ENCODE results near the gene EYA2. TPM values are rescaled to one million over a fixed set of nuclear protein-coding genes. Genes with fewer than 3 reads are reported as not detected.

The EYA2 gene
- total and polyA plus RNA-seq, 4 donors = 0.17 to 0.54 (median 0.23) TPM; not detected in 1

DNA sequence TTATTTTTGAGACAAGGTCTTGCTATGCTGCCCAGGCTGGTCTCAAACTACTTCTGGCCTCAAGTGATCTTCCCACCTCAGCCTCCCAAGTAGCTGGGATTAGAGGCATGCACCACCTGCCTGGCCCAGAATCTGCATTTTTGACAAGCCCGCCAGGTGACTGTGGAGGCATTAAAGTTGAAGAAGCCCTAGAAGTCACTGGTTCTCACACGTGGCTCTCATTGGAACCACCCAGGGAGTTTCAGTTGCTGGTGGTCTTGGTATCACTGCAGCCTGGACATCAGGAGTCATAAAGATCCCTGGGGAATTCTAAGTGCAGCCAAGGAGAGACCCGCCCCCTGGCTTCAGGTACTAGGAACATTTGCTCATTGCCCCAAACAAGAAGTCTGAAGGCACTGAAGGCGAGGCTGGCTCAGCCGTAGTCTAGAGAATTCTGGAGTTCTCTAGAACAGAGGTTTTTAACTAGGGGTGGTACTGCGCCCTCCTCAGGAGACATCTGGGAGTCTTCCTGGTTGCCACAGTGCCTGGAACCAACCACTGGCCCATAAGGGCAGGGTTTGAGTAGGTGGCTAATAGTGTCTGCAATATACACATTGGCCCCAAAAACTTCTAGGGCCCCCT, 279.1 kb downstream of the EYA2 start:
- H3K27ac ChIP-seq (ENCODE audit: low read depth in 1 of 2, low read length in 2 of 2) = no peak overlapping the region
- H3K36me3 ChIP-seq (ENCODE audit: control insufficient read depth in 4 of 4, insufficient read depth in 3 of 4, low read depth in 1 of 4, low read length in 3 of 4) = no peaks in the 10 kb centered on the region
- no peak overlapping the region for H3K4me3 ChIP-seq (ENCODE audit: low read depth in 1 of 3, low read length in 3 of 3)
- no peaks in the 10 kb centered on the region for H3K9me3 ChIP-seq (ENCODE audit: control insufficient read depth in 4 of 4, low read length in 3 of 4)
- H3K9ac ChIP-seq (ENCODE audit: low read depth in 1 of 2, low read length in 2 of 2) = no peak overlapping the region
- DNase-seq (ENCODE audit: low spot score) = no peak
- no peaks in the 10 kb centered on the region for H3K4me1 ChIP-seq (ENCODE audit: control insufficient read depth in 4 of 4, insufficient read depth in 4 of 4, low read length in 3 of 4)
- WGBS = 86% methylated on average over 6 of the region's 6 CpGs
- TF ChIP-seq FOXA2 (IDR thresholded peaks at IDR 0.05) (no peak), NR2F2 (IDR thresholded peaks at IDR 0.05) (no peak), JUND (IDR thresholded peaks at IDR 0.05) (no peak), EGR1 (IDR thresholded peaks at IDR 0.05; ENCODE audit: low read depth in 2 of 2) (no peak), GABPA (IDR thresholded peaks at IDR 0.05 in 1 of 2, conservative IDR thresholded peaks at IDR 0.05 in 1 of 2) (no peak)
- TF ChIP-seq, protein P1, sequence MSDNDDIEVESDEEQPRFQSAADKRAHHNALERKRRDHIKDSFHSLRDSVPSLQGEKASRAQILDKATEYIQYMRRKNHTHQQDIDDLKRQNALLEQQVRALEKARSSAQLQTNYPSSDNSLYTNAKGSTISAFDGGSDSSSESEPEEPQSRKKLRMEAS (IDR thresholded peaks at IDR 0.05) = no peak
- TF ChIP-seq, protein P2, sequence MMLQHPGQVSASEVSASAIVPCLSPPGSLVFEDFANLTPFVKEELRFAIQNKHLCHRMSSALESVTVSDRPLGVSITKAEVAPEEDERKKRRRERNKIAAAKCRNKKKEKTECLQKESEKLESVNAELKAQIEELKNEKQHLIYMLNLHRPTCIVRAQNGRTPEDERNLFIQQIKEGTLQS (IDR thresholded peaks at IDR 0.05) = no peak
- H3K27me3 ChIP-seq (ENCODE audit: control insufficient read depth in 4 of 4, insufficient read depth in 4 of 4, low read length in 3 of 4) = no peaks in the 10 kb centered on the region

DNA sequence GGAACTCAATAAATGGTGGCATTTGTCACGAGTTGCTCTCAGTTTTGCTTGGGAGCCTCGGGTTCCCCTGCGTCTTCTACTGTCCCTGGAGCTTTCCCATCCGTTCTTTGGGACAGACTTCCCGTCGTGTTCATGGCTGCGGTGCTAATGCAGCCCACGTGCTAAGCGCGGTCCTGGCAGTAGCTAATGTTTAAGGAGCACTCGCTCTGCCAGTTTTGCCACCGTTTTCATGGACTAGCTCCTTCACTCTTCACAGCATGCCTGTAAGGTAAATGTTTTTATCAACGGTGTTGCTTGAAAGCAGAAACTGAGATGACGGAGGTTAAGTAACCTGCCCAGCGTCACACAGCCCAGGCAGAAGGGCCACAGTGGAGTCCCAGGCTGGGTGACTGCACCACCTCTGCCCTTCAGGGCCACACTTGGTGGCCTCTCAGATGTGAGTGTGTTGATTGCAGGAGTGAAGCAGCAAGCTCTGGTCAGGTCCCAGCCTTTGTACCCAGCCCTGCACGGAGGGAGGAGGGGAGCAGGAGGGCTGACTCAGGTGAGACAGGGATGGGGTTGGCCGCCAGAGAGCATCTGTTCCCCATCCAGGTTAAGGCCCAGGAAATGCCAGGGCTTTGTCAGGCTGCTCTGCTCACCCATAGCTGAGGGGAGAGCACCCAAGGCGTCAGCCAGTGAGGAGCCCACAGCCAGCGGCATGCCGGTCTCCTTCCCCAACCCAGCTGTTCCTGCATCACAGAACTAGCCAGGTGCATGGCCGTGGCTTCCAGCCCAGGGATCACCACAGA, 280.0 kb downstream of the EYA2 start:
- Histone ChIP-seq H3K36me3 (ENCODE audit: control insufficient read depth in 4 of 4, insufficient read depth in 3 of 4, low read depth in 1 of 4, low read length in 3 of 4) (no peaks in the 10 kb centered on the region), H3K4me3 (ENCODE audit: low read depth in 1 of 3, low read length in 3 of 3) (no peak overlapping the region), H3K9me3 (ENCODE audit: control insufficient read depth in 4 of 4, low read length in 3 of 4) (no peaks in the 10 kb centered on the region), H3K9ac (ENCODE audit: low read depth in 1 of 2, low read length in 2 of 2) (no peak overlapping the region), H3K27ac (ENCODE audit: low read depth in 1 of 2, low read length in 2 of 2) (no peak overlapping the region), H3K27me3 (ENCODE audit: control insufficient read depth in 4 of 4, insufficient read depth in 4 of 4, low read length in 3 of 4) (no peaks in the 10 kb centered on the region), H3K4me1 (ENCODE audit: control insufficient read depth in 4 of 4, insufficient read depth in 4 of 4, low read length in 3 of 4) (no peaks in the 10 kb centered on the region)
- TF ChIP-seq JUND (IDR thresholded peaks at IDR 0.05) (no peak), NR2F2 (IDR thresholded peaks at IDR 0.05) (no peak), FOXA2 (IDR thresholded peaks at IDR 0.05) (no peak), SP1 (IDR thresholded peaks at IDR 0.05) (no peak), YY1 (IDR thresholded peaks at IDR 0.05) (no peak)
- TF ChIP-seq, protein P3, sequence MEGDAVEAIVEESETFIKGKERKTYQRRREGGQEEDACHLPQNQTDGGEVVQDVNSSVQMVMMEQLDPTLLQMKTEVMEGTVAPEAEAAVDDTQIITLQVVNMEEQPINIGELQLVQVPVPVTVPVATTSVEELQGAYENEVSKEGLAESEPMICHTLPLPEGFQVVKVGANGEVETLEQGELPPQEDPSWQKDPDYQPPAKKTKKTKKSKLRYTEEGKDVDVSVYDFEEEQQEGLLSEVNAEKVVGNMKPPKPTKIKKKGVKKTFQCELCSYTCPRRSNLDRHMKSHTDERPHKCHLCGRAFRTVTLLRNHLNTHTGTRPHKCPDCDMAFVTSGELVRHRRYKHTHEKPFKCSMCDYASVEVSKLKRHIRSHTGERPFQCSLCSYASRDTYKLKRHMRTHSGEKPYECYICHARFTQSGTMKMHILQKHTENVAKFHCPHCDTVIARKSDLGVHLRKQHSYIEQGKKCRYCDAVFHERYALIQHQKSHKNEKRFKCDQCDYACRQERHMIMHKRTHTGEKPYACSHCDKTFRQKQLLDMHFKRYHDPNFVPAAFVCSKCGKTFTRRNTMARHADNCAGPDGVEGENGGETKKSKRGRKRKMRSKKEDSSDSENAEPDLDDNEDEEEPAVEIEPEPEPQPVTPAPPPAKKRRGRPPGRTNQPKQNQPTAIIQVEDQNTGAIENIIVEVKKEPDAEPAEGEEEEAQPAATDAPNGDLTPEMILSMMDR (IDR thresholded peaks at IDR 0.05; ENCODE audit: low read depth, low read length, missing input control) = no peak
- TF ChIP-seq, protein P2 (IDR thresholded peaks at IDR 0.05) = no peak
- TF ChIP-seq, protein P4, sequence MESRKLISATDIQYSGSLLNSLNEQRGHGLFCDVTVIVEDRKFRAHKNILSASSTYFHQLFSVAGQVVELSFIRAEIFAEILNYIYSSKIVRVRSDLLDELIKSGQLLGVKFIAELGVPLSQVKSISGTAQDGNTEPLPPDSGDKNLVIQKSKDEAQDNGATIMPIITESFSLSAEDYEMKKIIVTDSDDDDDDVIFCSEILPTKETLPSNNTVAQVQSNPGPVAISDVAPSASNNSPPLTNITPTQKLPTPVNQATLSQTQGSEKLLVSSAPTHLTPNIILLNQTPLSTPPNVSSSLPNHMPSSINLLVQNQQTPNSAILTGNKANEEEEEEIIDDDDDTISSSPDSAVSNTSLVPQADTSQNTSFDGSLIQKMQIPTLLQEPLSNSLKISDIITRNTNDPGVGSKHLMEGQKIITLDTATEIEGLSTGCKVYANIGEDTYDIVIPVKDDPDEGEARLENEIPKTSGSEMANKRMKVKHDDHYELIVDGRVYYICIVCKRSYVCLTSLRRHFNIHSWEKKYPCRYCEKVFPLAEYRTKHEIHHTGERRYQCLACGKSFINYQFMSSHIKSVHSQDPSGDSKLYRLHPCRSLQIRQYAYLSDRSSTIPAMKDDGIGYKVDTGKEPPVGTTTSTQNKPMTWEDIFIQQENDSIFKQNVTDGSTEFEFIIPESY (IDR thresholded peaks at IDR 0.05) = no peak
- TF ChIP-seq, protein P5, sequence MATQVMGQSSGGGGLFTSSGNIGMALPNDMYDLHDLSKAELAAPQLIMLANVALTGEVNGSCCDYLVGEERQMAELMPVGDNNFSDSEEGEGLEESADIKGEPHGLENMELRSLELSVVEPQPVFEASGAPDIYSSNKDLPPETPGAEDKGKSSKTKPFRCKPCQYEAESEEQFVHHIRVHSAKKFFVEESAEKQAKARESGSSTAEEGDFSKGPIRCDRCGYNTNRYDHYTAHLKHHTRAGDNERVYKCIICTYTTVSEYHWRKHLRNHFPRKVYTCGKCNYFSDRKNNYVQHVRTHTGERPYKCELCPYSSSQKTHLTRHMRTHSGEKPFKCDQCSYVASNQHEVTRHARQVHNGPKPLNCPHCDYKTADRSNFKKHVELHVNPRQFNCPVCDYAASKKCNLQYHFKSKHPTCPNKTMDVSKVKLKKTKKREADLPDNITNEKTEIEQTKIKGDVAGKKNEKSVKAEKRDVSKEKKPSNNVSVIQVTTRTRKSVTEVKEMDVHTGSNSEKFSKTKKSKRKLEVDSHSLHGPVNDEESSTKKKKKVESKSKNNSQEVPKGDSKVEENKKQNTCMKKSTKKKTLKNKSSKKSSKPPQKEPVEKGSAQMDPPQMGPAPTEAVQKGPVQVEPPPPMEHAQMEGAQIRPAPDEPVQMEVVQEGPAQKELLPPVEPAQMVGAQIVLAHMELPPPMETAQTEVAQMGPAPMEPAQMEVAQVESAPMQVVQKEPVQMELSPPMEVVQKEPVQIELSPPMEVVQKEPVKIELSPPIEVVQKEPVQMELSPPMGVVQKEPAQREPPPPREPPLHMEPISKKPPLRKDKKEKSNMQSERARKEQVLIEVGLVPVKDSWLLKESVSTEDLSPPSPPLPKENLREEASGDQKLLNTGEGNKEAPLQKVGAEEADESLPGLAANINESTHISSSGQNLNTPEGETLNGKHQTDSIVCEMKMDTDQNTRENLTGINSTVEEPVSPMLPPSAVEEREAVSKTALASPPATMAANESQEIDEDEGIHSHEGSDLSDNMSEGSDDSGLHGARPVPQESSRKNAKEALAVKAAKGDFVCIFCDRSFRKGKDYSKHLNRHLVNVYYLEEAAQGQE (IDR thresholded peaks at IDR 0.05) = no peak
- WGBS = 80% methylated on average over 21 of the region's 21 CpGs
- no peak for DNase-seq (ENCODE audit: low spot score)
